SH-SY5Y (cell line): Measurements from ENCODE around the gene COTL1.

ENCODE experiments used
- GATA2 ChIP-seq: IDR thresholded peaks from 2 replicates; pipeline ENCODE4 v1.6.1; 2011; ENCODE audit warnings: mild to moderate bottlenecking, low read depth, low read length
- GATA3 ChIP-seq: IDR thresholded peaks from 2 replicates; pipeline ENCODE4 v1.6.1; 2011; ENCODE audit warnings: low read depth, mild to moderate bottlenecking, low read length, moderate library complexity

GRCh38 chr16:84532291-84532724 is 85.6 kb downstream of the COTL1 start:
- TF ChIP-seq GATA3 (no peak), GATA2 (no peak)
